Left cardiac atrium (tissue), 4 donors: ENCODE measurements around the gene LONP1. TPM values are rescaled to one million over a fixed set of nuclear protein-coding genes. Genes with fewer than 3 reads are reported as not detected.
"Not testable (repeated sequence)": the region's sequence is repeated elsewhere in the genome, so short reads cannot be mapped to it uniquely, and the experiment has no call there.

ENCODE experiments used
- ATAC-seq, 2 donors: fragments of 200-7000 bp; cut with Tn5 transposase; one replicate each; pipeline ENCODE4 v1.9.1; 2020; ENCODE audit warnings: mild to moderate bottlenecking in 2 of 2, moderate library complexity in 2 of 2
- DNase-seq: peaks from one replicate; pipeline ENCODE4 v3.0.0-alpha.2; 2020
- intact Hi-C, 2 donors: fragments of 100-400 bp; cut with DNase I; formaldehyde crosslinking; loops; one replicate each; pipeline versions ENCODE4 v1.14.1 to v1.15.1; 2022 to 2023
- total RNA-seq, 2 donors: library from RNA; stranded (reverse); fragmentation: NEBNext Ultra II Directional; extraction: Animal tissue kit (Norgen Biotek cat#: 25700); gene quantifications; one replicate each; pipeline ENCODE4 v1.2.1, GENCODE V29; 2021
- donor health status: DM: no; HTN: yes; CAD: no.
- donor health status: DM: no; HTN: yes; CAD: no; lungs with severe emphysema.
- donor health status: DM: yes; HTN: yes; CAD: no.
- donor health status: Dilated cardiomyopathy.

The LONP1 gene
- total RNA-seq, 2 donors from 2014 or later: 51.4 to 57.1 TPM

GRCh38 chr19:5694956-5695648 lies 24.8 kb downstream of the LONP1 start:
- intact Hi-C loops: no loop called here
- DNase-seq: no peak
- ATAC-seq: no peak

- DNase-seq: peak; percentile 32
- intact Hi-C loops: no loop called here
- no peak for ATAC-seq
Measured at GRCh38 chr19:5694167-5694955, 25.6 kb downstream of the LONP1 start.

- intact Hi-C loops: no loop called here
- no peak for ATAC-seq
- DNase-seq: no peak
Measured at GRCh38 chr19:5693195-5694166, 26.5 kb downstream of the LONP1 start.

GRCh38 chr19:5692723-5693194 lies 27.2 kb downstream of the LONP1 start:
- DNase-seq: no peak
- intact Hi-C loops: no loop called here
- no peak for ATAC-seq

- no peak for DNase-seq
- no peak for ATAC-seq
- intact Hi-C loops: no loop called here
Measured at GRCh38 chr19:5691822-5692722, 27.9 kb downstream of the LONP1 start.

GRCh38 chr19:5690955-5691821 lies 28.8 kb downstream of the LONP1 start:
- peak; percentile 17 to 18 for ATAC-seq

GRCh38 chr19:5690125-5690954 lies 29.6 kb downstream of the LONP1 start, which contains the start of gene RPL36:
Gene RPL36 (plus strand): TSS chr19:5690295. CDS start chr19:5690508, 213 bp downstream.
- intact Hi-C loops: no loop called here
- ATAC-seq (peak; percentile 70 to 75), DNase-seq (peak; percentile 98)

More at GRCh38 chr19:5690955-5691821, 28.8 kb downstream of the LONP1 start:
- peak; percentile 84 for DNase-seq
- intact Hi-C loops: no loop called here

GRCh38 chr19:5688262-5688881 lies 31.6 kb downstream of the LONP1 start:
- ATAC-seq, DNase-seq, intact Hi-C loops: not testable (repeated sequence)

GRCh38 chr19:5687360-5688198 lies 32.4 kb downstream of the LONP1 start:
- DNase-seq (no peak), ATAC-seq (no peak)
- intact Hi-C loops: no loop called here

GRCh38 chr19:5686647-5687359 lies 33.1 kb downstream of the LONP1 start:
- intact Hi-C loops: no loop called here
- ATAC-seq (peak; percentile 87 to 88), DNase-seq (peak; percentile 100)

- ATAC-seq: no peak
- no peak for DNase-seq
- intact Hi-C loops: no loop called here
Measured at GRCh38 chr19:5686326-5686646, 33.7 kb downstream of the LONP1 start.

- DNase-seq (no peak), ATAC-seq (no peak)
- intact Hi-C loops: no loop called here
Measured at GRCh38 chr19:5684694-5685430, 35.1 kb downstream of the LONP1 start.

- DNase-seq (no peak), ATAC-seq (no peak)
- intact Hi-C loops: no loop called here
Measured at GRCh38 chr19:5683177-5683886, 36.6 kb downstream of the LONP1 start.
